Activated T-helper 1 cell treated with anti-CD3 and anti-CD28 coated beads, Interleukin-12 subunit alpha, Interleukin-12 subunit beta, Interleukin-2, Interleukin-4 antibody, amounts not matched to agents 30 ng/mL and 10 ng/mL and 1 ng/mL, durations not matched to agents 14 hours and 24 hours and 36 hours (primary cell): Measurements from ENCODE around the gene NFIA. TPM values are rescaled to one million over a fixed set of nuclear protein-coding genes. Genes with fewer than 3 reads are reported as not detected.
A peak's percentile ranks its signal among the peaks of the same experiment; 100 is the strongest.

Experiments
- DNase-seq: peaks from one replicate; pipeline ENCODE4 v3.0.0; 2021; ENCODE audit warnings: low spot score
- H3K27ac Mint-ChIP-seq: one replicate; pipeline ENCODE4 v1.8.0; 2021; ENCODE audit warnings: mild to moderate bottlenecking, mixed read lengths
- H3K27me3 Mint-ChIP-seq: one replicate; pipeline ENCODE4 v1.8.0; 2022; ENCODE audit warnings: mild to moderate bottlenecking, moderate library complexity, mixed read lengths; ENCODE audit not compliant: insufficient read depth
- H3K36me3 Mint-ChIP-seq: one replicate; pipeline ENCODE4 v1.8.0; 2021; ENCODE audit warnings: low read depth, mixed read lengths
- H3K4me1 Mint-ChIP-seq: one replicate; pipeline ENCODE4 v1.8.0; 2021; ENCODE audit warnings: low read depth, mixed read lengths
- H3K4me3 Mint-ChIP-seq: one replicate; pipeline ENCODE4 v1.8.0; 2021; ENCODE audit warnings: mild to moderate bottlenecking, moderate library complexity, mixed read lengths
- H3K9me3 Mint-ChIP-seq: one replicate; pipeline ENCODE4 v1.8.0; 2021; ENCODE audit warnings: mixed read lengths
- intact Hi-C: fragments of 100-400 bp; cut with micrococcal nuclease; formaldehyde crosslinking; loops from one replicate; pipeline ENCODE4 v1.15.1; 2024
- total RNA-seq: library from RNA; stranded (reverse); gene quantifications from 2 replicates; pipeline ENCODE4 v1.2.3, GENCODE V29; 2022

Gene NFIA
- total RNA-seq, 1 donor from 2014 or later, result 0.41 TPM

DNA sequence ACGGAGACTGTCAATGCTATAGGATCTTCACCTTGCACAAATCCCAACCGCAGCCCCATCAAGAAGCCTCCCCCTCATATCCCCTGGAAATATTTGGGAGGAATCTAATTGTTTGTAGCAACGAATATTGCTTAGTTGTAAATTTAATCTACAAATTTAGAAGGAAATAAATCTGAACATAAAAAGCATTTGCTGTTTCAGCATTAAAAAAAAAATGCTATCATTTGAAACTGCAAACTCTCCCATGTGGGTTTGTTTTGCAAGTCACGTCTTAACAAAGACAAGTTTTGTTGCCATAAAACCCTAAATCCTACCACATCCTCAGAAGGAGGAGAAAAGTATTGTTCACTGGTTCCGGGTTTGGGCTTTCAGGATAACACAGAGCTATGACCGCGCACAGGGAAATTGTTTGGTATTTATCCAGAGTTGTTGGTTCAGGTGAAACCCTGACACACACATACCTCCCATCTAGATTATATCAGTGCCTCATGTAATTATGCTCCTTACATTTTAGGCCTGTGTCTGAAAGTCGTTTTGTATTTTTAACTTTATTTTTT, 363.0 kb downstream of the NFIA start:
- H3K4me1 Mint-ChIP-seq, result no peaks in the 10 kb centered on the region
- no peak overlapping the region for H3K4me3 Mint-ChIP-seq
- intact Hi-C loops, result no loop called here
- H3K36me3 Mint-ChIP-seq, result no peaks in the 10 kb centered on the region
- no peaks in the 10 kb centered on the region for H3K9me3 Mint-ChIP-seq
- no peak for DNase-seq
- peaks cover 10% of the 10 kb centered on the region for H3K27me3 Mint-ChIP-seq
- H3K27ac Mint-ChIP-seq, result no peak overlapping the region

DNA sequence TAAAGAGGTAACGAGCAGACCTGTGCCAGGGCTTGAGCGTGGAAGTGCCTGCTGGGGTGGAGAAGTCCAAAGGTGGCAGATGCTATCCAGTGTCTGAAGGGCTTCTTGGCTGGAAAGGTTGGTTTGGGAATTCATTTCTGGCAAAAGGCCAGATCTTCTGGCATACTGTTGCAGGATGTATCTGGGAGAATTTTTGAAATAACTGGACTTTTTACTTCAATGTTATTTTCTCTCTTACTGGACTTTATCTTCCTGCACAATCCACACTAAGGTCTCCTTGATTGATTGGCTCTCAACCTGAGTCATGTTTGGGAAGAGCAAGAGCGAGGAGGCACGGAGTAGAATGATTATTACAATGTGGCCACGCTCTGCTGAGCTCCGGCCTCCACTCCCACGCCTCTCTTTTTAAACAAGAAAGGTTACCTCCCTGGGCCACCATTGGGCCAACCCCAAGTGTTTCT, 364.2 kb downstream of the NFIA start:
- Mint-ChIP-seq H3K27me3 (peaks cover 11% of the 10 kb centered on the region), H3K9me3 (no peaks in the 10 kb centered on the region), H3K4me3 (no peak overlapping the region), H3K4me1 (no peaks in the 10 kb centered on the region), H3K27ac (no peak overlapping the region), H3K36me3 (no peaks in the 10 kb centered on the region)
- DNase-seq, result no peak
- intact Hi-C loops, result no loop called here

DNA sequence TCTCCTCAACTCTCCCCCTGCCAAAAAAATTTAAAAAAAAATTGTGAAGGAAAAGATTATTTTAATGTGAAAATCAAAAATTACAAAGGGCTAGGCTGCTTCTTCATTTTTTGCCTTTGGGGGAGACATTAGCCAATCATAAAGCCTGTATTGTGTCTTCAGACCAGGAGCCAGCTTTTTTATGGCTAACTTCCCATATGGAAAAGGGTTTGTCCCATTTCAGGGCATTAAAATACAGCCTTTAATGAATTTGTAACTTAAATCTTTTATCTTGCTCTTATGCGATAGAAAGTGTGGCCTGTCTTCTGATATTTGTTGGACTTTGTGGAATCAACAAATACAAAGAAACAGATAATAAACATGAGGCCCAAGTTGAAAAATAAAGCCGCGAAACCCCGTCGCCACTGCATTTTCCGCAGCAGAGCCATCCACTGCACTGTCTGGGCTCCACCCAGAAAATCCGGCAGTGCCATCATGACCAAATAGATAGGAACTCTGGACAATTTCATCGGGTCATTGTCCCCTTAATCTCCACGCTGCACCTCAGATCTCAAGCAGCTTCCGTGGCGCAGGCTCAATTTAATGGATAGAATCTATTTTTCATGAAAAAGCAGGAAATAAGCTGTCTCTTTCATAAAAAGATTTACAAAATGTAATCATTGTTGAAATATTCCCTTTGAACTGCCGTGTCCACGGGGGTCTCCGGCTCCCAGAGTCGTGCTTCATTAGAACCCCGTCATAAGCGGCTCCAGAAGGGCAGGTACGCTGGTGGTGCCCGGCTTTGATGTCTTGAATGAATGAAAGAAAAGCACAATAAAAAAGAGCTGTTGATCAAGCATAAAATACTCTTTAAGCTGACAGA, 365.0 kb downstream of the NFIA start:
- peaks cover 11% of the 10 kb centered on the region for H3K27me3 Mint-ChIP-seq
- no peak for DNase-seq
- no peaks in the 10 kb centered on the region for H3K36me3 Mint-ChIP-seq
- H3K4me3 Mint-ChIP-seq, result no peak overlapping the region
- H3K4me1 Mint-ChIP-seq, result no peaks in the 10 kb centered on the region
- H3K27ac Mint-ChIP-seq, result no peak overlapping the region
- intact Hi-C loops, result no loop called here
- H3K9me3 Mint-ChIP-seq, result no peaks in the 10 kb centered on the region

- Mint-ChIP-seq H3K4me1 (peaks cover 2% of the 10 kb centered on the region), H3K27me3 (peaks cover 11% of the 10 kb centered on the region), H3K9me3 (no peaks in the 10 kb centered on the region), H3K4me3 (no peak overlapping the region), H3K27ac (no peak overlapping the region), H3K36me3 (no peaks in the 10 kb centered on the region)
- intact Hi-C loops, result no loop called here
- DNase-seq, result no peak
Measured at GRCh38 chr1:61447968-61448430, 365.6 kb downstream of the NFIA start.

DNA sequence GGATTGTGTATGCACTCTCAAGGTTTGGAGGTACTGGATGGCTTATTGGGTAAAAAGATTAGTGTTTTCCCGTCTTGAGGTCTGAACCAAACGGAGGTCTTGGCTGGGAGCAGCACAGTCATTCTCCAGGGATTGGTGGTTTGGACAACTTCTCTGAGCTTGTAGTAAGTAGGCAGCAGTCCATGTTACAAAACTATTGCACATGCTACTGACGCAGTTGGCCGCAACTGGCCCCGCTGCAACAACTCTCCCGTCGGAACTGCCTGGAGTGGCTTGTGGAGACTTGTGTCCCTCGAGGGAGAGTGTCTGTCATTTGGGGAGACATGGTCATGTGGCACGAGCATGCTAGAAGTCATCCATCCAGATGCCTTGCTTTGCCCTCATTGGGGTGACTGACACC, 366.6 kb downstream of the NFIA start:
- intact Hi-C loops, result no loop called here
- peaks cover 10% of the 10 kb centered on the region for H3K27me3 Mint-ChIP-seq
- no peak overlapping the region for H3K27ac Mint-ChIP-seq
- H3K9me3 Mint-ChIP-seq, result no peaks in the 10 kb centered on the region
- H3K4me1 Mint-ChIP-seq, result peaks cover 8% of the 10 kb centered on the region
- H3K4me3 Mint-ChIP-seq, result no peak overlapping the region
- no peak for DNase-seq
- no peaks in the 10 kb centered on the region for H3K36me3 Mint-ChIP-seq

- Mint-ChIP-seq H3K4me3 (no peak overlapping the region), H3K27ac (no peak overlapping the region), H3K9me3 (no peaks in the 10 kb centered on the region), H3K4me1 (peaks cover 8% of the 10 kb centered on the region), H3K27me3 (peaks cover 10% of the 10 kb centered on the region), H3K36me3 (no peaks in the 10 kb centered on the region)
- no peak for DNase-seq
- intact Hi-C loops, result no loop called here
Measured at GRCh38 chr1:61449410-61449809, 367.0 kb downstream of the NFIA start.

DNA sequence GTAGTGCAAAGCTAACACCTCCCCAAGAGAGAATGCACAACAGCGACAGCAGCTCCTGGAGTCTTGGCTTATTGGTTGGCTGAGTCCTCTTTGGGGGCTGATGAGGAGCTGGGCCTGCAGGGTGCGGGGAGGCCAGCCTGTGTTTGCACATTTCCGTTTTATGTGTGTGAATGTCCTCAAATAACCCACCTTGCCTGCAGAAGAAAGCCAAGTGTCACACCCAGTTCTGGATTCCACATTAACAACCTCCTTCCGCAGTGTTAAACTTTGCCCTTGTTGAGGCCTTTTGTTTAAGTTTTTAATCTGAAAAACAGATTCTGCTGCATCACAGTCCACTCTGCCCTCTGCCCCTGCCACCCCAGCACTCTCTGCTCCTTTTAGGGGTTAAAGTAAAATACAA, 368.1 kb downstream of the NFIA start:
- Mint-ChIP-seq H3K9me3 (no peaks in the 10 kb centered on the region), H3K4me3 (no peak overlapping the region), H3K27me3 (peaks cover 11% of the 10 kb centered on the region), H3K36me3 (no peaks in the 10 kb centered on the region), H3K27ac (no peak overlapping the region), H3K4me1 (peaks cover 8% of the 10 kb centered on the region)
- intact Hi-C loops, result loop anchor here (5.0 to 10.0 kb wide), 3 partner anchors 137 to 248 kb away; no protein-coding TSS in a partner anchor
- DNase-seq, result no peak

GRCh38 chr1:61450872-61451571, 368.7 kb downstream of the NFIA start:
- DNase-seq, result no peak
- H3K27ac Mint-ChIP-seq, result no peak overlapping the region
- peaks cover 11% of the 10 kb centered on the region for H3K27me3 Mint-ChIP-seq
- H3K4me1 Mint-ChIP-seq, result peaks cover 8% of the 10 kb centered on the region
- no peak overlapping the region for H3K4me3 Mint-ChIP-seq
- intact Hi-C loops, result loop anchor here (5.0 to 10.0 kb wide), 3 partner anchors 136 to 249 kb away; no protein-coding TSS in a partner anchor
- H3K9me3 Mint-ChIP-seq, result no peaks in the 10 kb centered on the region
- no peaks in the 10 kb centered on the region for H3K36me3 Mint-ChIP-seq

- intact Hi-C loops, result loop anchor here (5.0 to 10.0 kb wide), 3 partner anchors 136 to 249 kb away; no protein-coding TSS in a partner anchor
- no peaks in the 10 kb centered on the region for H3K9me3 Mint-ChIP-seq
- no peaks in the 10 kb centered on the region for H3K36me3 Mint-ChIP-seq
- no peak overlapping the region for H3K4me3 Mint-ChIP-seq
- no peak for DNase-seq
- H3K4me1 Mint-ChIP-seq, result peaks cover 8% of the 10 kb centered on the region
- no peak overlapping the region for H3K27ac Mint-ChIP-seq
- peaks cover 9% of the 10 kb centered on the region for H3K27me3 Mint-ChIP-seq
Measured at GRCh38 chr1:61451572-61451968, 369.2 kb downstream of the NFIA start.

DNA sequence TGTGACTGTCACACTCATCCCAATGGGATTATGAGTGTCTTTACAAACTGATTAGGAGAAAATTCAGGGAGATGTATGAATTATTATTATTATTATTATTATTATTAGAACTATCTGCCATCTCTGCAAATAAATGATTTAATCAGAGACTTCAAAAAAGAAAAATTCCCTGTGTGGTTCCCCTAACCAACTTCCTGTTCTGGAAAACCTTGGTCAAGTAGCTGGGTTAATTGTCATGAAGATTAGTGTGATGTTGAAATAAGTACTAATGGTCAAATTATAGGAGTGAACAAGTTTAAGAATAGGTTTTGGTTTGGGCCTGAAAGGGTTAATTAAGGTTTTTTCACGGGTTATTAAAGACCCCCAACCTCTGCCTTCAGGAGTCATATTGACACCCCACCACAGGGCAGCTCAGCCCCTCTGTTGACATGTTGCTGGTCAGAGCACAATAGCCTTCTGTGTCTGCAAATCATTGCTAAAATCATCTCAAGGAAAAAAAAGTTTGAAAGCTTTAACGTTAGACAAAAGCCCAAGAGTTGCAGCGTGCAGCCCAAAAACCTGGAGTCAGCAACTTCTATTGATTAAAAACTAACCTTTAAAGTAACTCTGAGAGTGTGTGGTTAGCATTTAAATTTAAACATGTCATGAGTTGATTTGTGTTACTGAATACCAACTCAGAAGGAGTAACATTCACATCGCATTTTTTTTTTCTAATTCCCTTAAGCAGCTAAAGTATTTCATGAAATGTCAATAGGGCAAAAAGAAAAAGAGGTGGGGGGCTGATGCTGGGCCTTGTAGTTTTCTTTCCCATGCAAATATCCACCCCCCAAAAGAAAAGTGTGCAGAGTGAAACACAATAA, 370.0 kb downstream of the NFIA start:
- DNase-seq, result no peak
- H3K4me3 Mint-ChIP-seq, result no peak overlapping the region
- H3K27me3 Mint-ChIP-seq, result peaks cover 9% of the 10 kb centered on the region
- H3K36me3 Mint-ChIP-seq, result no peaks in the 10 kb centered on the region
- intact Hi-C loops, result loop anchor here (1.0 to 10.0 kb wide), 6 partner anchors 135 to 473 kb away; no protein-coding TSS in a partner anchor
- peaks cover 8% of the 10 kb centered on the region for H3K4me1 Mint-ChIP-seq
- no peaks in the 10 kb centered on the region for H3K9me3 Mint-ChIP-seq
- H3K27ac Mint-ChIP-seq, result no peak overlapping the region

DNA sequence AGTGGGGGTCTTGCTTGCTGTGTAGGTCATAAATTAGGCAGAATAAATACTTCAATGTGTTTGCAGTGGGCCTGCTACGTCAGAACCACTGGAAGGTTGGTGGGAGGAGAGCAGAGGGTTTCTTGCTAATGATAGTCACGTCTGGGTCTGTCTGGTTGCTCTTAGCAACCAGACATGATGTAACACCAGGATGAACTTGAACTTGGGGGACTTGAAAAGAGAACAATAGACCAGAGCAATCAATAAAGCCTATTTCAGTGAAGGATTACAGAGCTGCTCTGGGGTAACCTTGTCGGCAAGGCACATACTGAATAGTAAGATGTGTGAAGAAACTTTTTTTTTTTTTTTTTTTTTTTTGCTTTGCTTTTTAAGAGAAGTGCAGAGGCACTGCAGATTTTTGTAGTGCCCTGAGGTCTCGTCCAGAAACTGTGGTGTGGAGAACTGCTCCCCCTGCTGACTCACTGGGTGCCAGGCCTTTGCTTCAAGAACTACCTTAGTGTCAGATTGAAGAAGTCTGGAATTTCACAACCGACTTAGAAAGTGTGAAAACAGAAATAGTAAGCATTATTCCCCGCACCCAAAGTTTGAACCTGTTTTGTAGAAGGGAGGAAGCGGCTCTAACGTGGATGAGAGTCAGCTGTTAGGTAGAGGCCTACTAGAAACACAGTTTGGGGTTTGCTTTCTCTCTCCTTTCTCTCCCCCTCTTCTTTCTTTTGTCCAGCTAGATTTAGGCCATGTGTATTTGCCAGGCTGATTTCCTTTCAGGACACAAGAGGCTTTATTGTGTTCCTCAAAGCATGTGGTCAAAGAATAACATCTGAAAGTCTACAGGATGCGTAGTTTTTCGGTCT, 371.0 kb downstream of the NFIA start:
- H3K27ac Mint-ChIP-seq, result no peak overlapping the region

More for the DNA sequence above, 371.0 kb downstream of the NFIA start:
- Mint-ChIP-seq H3K36me3 (no peaks in the 10 kb centered on the region), H3K27me3 (peaks cover 9% of the 10 kb centered on the region), H3K4me3 (no peak overlapping the region), H3K9me3 (no peaks in the 10 kb centered on the region), H3K4me1 (peaks cover 8% of the 10 kb centered on the region)
- peak; percentile 48 for DNase-seq
- intact Hi-C loops, result loop anchor here (1.0 to 10.0 kb wide), 6 partner anchors 134 to 474 kb away; no protein-coding TSS in a partner anchor
